ENCODE results near the gene KLC3.

DNA sequence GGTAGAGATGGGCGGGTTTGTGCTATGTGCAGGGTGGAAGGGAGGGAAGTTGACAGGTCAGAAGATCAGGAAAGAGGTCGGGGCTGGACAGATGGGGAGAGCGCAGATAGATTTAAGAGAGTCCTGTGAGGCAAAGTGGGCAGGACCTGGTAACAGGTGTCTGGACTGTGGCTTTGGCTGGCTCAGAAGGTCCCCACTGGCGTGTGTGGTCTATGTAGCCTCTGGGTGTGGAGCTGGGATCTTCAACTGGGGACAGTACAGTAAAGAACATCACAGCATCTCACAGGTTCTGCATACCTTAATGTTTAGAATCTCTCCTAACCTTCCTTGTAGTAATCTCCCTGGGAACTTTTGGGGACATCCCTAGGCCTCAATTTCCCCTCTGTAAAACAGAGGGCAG lies 35.5 kb upstream of the KLC3 start:
- no peak for TF ChIP-seq EZH2 (IDR thresholded peaks at IDR 0.05; ENCODE audit: insufficient read depth, poor library complexity, severe bottlenecking)
- no peak for TF ChIP-seq EZH2phosphoT487 (IDR thresholded peaks at IDR 0.05; ENCODE audit: insufficient read depth, low read depth)

Measured in GM23248 (cell line).